ENCODE data around the gene TAF7.

GRCh38 chr5:141362719-141363118 lies 42.1 kb upstream of the TAF7 start:
- TF ChIP-seq CTCF (IDR thresholded peaks at IDR 0.05; ENCODE audit: insufficient read depth, low read length, poor library complexity, severe bottlenecking) (no peak), EZH2phosphoT487 (conservative IDR thresholded peaks at IDR 0.05; ENCODE audit: low read length) (no peak)

All from SU-DHL-6 (cell line).